Frontal cortex (tissue), 4 donors: ENCODE results near the gene MAP2K5. TPM values are rescaled to one million over a fixed set of nuclear protein-coding genes. Genes with fewer than 3 reads are reported as not detected.
"Not testable (repeated sequence)": the region's sequence is repeated elsewhere in the genome, so short reads cannot be mapped to it uniquely, and the experiment has no call there.

Source experiments
- DNase-seq, 2 donors: peaks; one replicate each; pipeline ENCODE4 v3.0.0; 2012; ENCODE audit warnings: low spot score in 2 of 2
- FAIRE-seq: peaks from 2 replicates; lab custom pipeline; 2012; peaks lifted over from hg19 to GRCh38; lab: Jason Lieb, UNC
- total RNA-seq: library from RNA; depleted of rRNA; stranded (reverse); fragments of >200 nt; gene quantifications from one replicate; pipeline ENCODE4 v1.2.3, GENCODE V29; 2014
- donor health status: control.
- donor health status: control.
- donor health status: control.

MAP2K5 gene
- total RNA-seq, 1 donor from 2014 or later, result 11.0 TPM

GRCh38 chr15:67639591-67639990 lies 97.1 kb downstream of the MAP2K5 start:
- FAIRE-seq (no peak), DNase-seq (no peak)

GRCh38 chr15:67641453-67641852 lies 99.0 kb downstream of the MAP2K5 start:
- FAIRE-seq (no peak), DNase-seq (no peak)

DNA sequence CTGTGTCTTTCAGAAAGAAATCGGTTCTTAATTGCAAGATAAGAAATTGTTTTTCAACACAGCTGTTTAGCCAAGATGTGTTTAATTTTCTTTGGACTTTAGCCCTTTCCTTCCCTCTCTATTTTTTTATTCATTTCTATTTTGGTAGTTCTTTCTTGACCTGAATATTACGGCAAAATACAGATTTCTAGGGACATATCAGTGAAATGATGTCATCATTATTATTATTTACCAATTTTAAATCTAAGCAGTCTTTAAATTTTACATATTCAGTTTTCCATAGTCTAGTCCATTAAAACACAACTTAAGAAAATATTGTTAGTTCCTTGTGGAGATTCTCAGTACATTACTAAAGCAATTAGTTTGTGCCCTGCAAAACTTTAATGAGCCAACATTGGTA lies 104.3 kb downstream of the MAP2K5 start:
- FAIRE-seq, result no peak
- DNase-seq, result no peak

GRCh38 chr15:67652586-67652985 lies 110.1 kb downstream of the MAP2K5 start:
- DNase-seq, result no peak
- FAIRE-seq, result no peak

- FAIRE-seq (no peak), DNase-seq (no peak)
Observed at GRCh38 chr15:67660446-67660845, 117.9 kb downstream of the MAP2K5 start.

DNA sequence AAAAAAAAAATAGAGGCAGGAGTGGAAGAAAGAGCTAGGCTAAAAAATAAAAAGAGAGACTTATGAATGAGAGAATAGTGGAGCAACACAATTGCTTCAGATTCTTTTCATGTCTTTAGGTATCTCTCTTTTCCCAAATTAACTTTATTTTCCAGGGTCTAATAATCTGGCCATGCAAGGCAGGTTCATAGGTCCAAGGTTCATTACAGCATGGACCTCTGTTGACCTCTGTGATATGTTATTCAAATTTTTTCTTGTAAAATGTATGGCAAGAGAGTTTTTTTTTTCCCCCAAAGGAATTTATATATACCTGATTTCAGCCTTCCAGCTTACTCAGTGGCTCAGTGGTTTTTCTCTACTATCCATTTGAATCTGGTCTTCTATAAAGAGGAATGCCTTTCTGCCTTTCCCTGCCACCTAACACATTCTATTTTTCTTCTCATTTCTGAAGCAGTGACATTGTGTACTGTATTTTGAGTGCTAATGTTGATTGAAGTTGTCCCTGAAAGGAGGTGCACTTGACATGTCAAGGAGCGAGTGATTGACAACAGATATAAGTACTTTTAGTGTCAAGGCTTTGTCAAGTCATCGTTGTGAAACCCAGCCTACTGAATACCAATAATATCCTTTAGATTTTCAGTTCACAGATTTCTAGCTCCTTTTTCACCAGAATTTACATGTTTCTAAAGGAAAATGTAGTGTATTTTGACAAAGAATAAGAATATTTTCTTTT lies 118.5 kb downstream of the MAP2K5 start:
- no peak for DNase-seq
- FAIRE-seq, result no peak

DNA sequence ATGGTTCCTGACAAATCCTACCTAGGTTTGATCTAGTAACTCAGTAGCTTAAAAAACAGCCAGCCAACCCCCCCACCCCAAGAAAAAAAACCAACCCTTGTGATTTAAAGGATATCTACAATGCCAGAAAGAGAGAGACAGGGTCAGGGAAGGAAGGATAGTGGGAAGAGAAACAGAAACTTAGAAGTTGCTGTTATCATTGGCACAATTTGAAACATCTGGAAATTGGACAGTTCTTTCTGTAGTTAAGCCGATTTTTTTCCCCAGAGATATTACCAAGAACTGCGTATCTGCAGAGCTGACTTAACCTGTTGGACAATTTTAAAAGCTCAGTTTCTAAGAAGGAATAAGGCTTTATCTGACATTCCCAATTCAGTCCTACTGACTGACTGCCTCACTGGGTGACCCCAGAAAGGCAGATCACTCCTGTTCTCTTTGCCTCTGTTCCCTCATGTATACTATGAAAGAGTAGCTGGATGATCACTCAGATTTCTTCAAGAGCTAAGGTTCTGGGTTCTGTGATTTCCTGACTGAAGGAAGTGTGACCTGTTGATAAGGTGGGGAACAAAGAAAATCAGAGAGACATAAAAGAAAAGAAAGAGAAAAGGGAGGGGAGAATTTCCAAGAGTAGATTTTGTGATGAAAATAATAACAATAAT lies 128.3 kb downstream of the MAP2K5 start:
- no peak for DNase-seq
- FAIRE-seq, result no peak

DNA sequence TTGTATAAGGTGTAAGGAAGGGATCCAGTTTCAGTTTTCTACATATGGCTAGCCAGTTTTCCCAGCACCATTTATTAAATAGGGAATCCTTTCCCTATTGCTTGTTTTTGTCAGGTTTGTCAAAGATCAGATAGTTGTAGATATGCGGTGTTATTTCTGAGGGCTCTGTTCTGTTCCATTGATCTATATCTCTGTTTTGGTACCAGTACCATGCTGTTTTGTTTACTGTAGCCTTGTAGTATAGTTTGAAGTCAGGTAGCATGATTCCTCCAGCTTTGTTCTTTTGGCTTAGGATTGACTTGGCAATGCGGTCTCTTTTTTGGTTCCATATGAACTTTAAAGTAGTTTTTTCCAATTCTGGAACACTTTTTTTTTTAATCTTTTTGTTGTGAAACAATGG lies 130.3 kb downstream of the MAP2K5 start:
- not testable (repeated sequence) for DNase-seq, FAIRE-seq

DNA sequence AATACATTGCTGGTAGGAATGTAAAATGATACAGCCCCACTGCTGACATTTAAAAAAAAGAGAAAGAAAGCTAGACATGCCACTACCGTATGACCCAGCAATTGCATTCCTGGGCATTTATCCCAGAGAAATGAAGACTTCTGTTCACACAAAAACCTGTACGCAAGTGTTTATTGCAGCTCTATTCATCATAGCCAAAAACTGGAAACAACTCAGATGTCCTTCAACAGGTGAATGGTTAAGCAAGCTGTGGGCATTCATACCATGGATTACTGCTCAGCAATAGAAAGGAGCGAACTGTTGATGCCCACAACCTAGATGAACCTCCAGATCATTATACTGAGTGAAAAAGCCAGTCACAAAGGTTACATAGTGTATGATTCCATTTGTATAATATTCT lies 132.5 kb downstream of the MAP2K5 start:
- DNase-seq (no peak), FAIRE-seq (no peak)

GRCh38 chr15:67678089-67678488 lies 135.6 kb downstream of the MAP2K5 start:
- FAIRE-seq, result no peak
- no peak for DNase-seq

- DNase-seq (no peak), FAIRE-seq (no peak)
Observed at GRCh38 chr15:67678993-67679392, 136.5 kb downstream of the MAP2K5 start.

DNA sequence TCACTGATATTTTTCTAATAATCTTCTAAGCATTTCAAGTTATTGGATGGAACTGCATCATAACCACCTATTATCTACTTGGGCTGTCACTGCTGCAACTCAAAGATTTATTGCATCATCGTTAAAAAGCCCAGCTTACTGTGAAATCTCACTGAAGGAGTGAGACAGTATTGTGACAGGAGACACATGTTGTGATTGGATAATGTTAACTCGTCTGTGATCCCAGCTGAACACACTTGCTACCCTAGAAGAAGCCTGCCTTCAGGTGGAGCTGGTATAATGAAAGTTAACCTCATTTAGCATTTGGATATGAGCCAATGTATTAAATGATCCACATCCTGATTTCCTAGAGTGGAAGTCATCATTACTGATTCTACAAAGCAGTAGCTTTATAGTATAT lies 138.1 kb downstream of the MAP2K5 start:
- FAIRE-seq (no peak), DNase-seq (no peak)

DNA sequence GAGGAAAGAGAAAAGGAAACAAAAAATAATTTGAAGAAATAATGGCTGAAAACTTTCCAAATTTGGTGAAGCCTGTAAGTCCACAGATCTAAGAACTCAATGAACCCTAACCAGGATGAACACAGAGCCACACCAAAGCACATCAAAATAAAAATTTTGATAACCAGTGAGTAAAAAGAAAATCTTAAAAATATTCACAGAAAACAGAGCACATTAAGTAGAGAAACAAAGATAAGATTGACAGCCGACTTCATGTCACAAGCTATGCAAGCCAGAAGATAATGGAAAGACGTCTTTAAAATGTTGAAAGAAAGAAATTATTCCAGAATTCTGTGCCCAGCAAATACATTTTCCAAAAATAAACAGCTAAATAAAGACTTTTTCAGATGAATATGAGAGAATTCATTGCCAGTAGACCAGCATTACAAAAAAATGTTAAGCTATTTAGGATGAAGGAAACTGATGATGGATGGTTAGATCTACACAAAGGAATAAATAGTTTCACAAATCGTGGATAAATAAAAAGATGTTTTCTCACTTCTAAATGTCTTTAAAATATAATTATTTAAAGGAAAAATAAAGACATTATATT lies 142.6 kb downstream of the MAP2K5 start:
- peak; percentile 76 for FAIRE-seq
- no peak for DNase-seq

DNA sequence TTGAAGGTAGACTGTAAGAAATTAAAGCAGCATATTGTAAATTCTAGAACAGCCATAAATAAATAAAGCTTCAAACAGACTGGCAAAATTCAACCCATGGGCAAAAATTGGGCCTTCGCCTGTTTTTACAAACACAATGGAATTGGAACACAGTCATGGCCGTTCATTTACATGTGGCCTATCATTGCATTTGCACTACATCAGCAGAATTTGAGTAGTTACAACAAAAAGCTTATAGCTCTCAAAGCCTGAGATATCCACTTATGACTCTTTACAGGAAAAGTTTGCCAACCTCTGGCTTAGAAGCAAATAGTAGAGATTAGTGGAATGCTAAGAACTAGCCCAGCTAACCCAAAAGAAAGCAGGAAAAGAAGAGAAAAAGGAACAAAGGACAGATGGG lies 143.2 kb downstream of the MAP2K5 start:
- DNase-seq, result no peak
- no peak for FAIRE-seq

DNA sequence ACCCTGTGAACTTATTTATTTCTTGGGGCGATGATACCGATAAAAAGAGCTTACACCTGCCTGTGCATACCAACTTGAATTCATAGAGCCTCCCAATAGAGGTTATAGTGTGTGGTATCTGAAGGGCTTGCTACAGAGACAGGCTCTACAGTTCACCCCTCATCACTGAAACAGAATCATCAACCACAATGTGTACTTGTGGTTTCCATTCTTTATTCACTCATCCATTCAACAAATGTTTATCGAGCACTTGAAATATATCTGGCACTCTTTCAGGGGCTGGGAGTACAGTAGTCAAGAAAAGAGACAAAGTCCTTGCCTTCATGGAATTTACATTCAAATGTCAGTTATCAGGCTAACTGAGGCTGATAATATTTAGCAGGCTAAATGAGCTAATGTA lies 148.4 kb downstream of the MAP2K5 start:
- no peak for DNase-seq
- no peak for FAIRE-seq

- DNase-seq, result no peak
- FAIRE-seq, result no peak
Observed at GRCh38 chr15:67691450-67691849, 148.9 kb downstream of the MAP2K5 start.

- no peak for FAIRE-seq
- no peak for DNase-seq
Observed at GRCh38 chr15:67692573-67692972, 150.1 kb downstream of the MAP2K5 start.

DNA sequence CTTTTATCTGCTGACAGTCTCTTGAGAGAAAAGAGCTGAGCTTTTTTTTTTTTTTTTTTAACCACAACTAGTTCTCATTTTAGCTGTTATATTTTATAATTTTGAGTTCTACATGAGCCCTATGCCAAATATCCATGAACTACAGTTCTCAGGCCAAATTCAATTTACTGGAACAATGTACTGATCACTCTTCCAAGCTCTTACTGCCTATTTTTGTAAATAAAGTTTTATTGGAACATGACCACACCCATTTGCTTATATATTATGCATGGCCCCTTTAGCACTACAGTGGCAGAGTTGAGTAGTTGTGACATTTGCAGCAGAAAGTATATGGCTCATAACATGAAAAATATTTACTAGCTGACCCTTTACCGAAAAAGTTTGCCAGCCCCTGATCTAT lies 153.6 kb downstream of the MAP2K5 start:
- FAIRE-seq, result no peak

GRCh38 chr15:67700023-67700422 lies 157.5 kb downstream of the MAP2K5 start:
- FAIRE-seq (no peak), DNase-seq (no peak)

More for the DNA sequence above, 153.6 kb downstream of the MAP2K5 start:
- DNase-seq, result no peak

DNA sequence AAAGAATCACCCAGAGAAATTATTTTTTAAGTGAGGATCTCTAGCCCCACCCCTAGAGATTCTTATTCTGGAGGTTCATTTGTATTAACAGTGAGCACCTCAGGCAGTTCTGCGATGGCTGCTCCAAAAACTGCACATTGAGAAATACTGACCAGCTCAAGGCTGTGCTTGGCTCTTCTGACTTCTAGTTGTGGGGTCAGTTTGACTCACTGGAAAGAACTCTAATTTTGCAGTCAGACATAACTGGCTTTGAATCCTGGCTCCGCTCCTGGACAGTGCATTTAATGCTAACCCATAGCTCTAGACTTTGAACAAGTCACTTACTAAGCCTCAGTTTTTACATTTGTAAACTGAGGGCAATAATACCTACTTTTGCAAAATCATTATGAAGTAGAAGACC lies 159.2 kb downstream of the MAP2K5 start:
- FAIRE-seq (no peak), DNase-seq (no peak)

DNA sequence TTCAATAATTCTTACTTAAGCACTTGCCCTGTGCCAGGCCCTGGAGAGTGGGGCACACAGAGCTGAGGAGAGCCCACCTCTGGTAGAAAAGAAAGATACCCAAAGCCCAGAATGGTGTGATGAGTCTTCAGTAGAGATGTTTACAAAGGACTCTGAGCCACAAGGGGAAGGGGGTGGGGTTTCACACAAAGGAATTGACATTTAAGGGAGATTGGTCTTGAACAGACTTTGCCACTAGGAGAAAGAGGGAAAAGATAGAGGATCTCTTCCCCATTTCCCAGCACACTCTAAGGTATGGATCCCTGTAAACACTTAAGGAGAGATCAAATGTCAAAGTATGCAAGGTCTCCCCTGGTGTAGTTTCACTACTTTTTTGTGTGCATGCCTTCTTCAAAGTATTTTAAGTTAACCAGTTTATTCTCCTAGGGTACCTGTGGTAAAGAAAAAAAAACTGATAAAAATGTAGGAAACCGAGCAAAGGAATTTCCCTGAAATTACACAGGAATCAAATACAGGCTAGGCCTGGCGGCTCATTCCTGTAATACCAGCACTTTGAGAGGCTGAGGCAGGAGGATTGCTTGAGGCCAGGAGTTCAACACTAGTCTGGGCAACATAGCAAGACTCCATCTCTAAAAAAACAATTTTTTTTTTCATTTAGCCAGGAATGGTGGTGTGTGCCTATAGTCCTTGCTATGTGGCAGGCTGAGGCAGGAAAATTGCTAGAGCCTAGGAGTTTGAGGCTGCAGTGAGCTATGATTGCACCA lies 165.2 kb downstream of the MAP2K5 start:
- no peak for FAIRE-seq
- DNase-seq, result no peak
